Fibroblast of skin of back (primary cell): ENCODE measurements around the gene ABCA7.

Experiments used
- DNase-seq: peaks from one replicate; pipeline ENCODE4 v3.0.0-alpha.2; 2013

The ABCA7 gene

DNA sequence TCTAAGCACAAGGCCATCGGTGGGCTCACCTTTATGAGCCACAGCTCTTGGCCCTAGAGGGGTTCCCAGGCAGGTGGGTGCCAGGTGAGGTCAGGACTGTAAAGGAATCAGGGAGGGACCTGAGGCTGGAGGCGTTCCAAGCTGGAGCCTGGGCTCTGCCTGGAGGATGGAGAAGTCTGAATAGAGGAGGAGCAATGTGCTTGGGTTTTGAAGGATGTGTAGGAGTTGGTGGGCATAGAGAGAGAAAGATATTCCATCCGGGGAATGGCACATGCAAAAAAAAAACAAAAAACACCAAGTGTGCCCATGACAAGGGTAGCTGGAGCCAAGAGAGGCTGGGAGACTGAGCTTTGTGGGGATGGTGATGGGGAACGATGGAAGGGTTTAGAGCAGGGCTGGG, 37.3 kb upstream of the ABCA7 start:
- no peak for DNase-seq

DNA sequence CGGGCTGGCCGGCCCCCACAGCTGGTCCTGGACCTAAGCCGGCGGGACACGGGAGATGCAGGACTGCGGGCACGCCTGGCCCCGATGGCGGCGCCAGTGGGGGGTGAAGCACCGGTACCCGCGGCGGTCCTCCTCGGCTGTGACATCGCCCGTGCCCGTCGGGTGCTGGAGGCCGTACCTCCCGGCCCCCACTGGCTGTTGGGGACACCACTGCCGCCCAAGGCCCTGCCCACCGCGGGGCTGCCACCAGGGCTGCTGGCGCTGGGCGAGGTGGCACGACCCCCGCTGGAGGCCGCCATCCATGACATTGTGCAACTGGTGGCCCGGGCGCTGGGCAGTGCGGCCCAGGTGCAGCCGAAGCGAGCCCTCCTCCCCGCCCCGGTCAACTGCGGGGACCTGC, 36.6 kb upstream of the ABCA7 start:
- no peak for DNase-seq

DNA sequence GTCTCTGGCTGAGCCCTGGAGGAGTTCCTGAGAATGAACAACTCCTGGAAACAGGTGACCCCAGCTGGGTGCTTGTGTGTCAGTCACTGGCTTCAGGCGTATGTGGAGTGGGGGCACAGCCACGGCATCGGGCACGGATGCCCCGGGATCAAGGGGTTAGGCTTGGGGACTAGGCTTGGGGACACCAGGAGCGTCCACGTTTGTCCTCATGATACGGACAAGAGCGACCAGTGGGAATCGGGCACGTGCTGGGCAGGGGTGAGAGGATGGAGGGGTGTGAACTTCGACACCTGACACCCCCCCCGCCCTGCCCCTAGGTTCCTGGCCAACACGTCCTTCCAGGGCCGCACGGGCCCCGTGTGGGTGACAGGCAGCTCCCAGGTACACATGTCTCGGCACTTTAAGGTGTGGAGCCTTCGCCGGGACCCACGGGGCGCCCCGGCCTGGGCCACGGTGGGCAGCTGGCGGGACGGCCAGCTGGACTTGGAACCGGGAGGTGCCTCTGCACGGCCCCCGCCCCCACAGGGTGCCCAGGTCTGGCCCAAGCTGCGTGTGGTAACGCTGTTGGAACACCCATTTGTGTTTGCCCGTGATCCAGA, 35.6 kb upstream of the ABCA7 start:
- no peak for DNase-seq

DNA sequence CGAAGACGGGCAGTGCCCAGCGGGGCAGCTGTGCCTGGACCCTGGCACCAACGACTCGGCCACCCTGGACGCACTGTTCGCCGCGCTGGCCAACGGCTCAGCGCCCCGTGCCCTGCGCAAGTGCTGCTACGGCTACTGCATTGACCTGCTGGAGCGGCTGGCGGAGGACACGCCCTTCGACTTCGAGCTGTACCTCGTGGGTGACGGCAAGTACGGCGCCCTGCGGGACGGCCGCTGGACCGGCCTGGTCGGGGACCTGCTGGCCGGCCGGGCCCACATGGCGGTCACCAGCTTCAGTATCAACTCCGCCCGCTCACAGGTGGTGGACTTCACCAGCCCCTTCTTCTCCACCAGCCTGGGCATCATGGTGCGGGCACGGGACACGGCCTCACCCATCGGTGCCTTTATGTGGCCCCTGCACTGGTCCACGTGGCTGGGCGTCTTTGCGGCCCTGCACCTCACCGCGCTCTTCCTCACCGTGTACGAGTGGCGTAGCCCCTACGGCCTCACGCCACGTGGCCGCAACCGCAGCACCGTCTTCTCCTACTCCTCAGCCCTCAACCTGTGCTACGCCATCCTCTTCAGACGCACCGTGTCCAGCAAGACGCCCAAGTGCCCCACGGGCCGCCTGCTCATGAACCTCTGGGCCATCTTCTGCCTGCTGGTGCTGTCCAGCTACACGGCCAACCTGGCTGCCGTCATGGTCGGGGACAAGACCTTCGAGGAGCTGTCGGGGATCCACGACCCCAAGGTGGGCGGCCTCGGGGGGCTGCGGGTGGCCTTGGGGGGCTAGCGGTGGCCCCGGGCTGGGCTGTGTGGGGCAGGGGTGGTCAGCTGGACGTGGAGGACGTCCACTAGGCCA, 34.9 kb upstream of the ABCA7 start:
- DNase-seq = no peak

DNA sequence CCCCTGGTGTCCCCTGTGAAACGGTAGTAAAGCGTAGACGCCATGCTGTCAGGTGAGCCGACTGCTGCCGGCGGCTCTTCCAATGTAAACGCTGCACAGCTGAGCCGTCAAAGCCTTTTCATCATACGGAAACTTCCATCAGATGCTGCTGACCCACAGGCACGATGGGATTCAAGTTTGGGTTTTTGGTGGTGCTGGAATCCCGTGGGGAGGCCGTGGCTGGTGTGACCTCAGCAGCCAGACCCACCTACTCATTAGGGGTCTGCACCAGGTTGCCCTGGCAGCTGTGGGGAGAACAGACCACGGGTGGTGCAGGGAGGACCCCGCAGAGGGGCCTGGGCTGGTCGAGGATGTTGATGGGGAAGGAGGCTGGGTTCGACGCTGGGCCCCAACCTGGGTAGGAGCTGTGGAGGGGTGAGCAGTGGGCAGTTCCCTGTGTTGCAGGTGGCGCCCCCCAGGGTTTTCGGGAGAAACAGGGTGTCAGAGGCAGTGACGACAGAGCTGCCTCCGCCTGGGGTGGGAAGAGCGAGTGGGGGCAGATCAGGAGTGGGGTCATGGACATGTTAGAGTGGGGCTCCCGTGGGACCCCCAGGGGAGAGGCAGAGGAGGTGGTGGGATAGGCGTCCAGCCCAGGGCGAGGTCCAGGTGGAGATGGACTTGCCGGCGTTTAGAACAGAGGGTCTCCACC, 33.1 kb upstream of the ABCA7 start:
- no peak for DNase-seq

DNA sequence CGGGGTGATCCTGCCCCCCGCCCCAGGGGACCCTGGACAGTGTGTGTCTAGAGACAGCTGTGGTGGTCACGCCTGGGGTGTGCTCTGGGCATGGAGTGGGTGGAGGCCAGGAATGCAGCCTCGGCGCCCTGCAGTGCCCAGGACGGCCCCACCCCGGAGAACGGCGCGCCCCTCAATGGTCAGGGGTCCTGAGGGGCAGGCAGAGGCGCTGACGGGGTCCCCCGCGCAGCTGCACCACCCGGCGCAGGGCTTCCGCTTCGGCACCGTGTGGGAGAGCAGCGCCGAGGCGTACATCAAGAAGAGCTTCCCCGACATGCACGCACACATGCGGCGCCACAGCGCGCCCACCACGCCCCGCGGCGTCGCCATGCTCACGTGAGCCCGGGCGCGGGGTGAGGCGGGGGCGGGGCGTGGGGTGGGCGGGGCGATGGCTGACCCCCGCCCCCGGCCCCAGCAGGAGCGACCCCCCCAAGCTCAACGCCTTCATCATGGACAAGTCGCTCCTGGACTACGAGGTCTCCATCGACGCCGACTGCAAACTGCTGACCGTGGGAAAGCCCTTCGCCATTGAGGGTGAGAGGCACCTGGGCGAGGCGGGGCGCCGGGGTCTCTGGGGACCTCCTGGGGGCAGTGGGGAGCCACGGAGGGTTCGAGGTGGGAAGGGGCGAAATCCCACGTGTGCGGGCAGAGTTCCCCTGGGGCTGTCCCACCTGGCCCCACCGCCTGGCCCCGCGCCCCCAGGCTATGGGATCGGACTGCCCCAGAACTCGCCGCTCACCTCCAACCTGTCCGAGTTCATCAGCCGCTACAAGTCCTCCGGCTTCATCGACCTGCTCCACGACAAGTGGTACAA, 32.3 kb upstream of the ABCA7 start:
- DNase-seq = no peak

DNA sequence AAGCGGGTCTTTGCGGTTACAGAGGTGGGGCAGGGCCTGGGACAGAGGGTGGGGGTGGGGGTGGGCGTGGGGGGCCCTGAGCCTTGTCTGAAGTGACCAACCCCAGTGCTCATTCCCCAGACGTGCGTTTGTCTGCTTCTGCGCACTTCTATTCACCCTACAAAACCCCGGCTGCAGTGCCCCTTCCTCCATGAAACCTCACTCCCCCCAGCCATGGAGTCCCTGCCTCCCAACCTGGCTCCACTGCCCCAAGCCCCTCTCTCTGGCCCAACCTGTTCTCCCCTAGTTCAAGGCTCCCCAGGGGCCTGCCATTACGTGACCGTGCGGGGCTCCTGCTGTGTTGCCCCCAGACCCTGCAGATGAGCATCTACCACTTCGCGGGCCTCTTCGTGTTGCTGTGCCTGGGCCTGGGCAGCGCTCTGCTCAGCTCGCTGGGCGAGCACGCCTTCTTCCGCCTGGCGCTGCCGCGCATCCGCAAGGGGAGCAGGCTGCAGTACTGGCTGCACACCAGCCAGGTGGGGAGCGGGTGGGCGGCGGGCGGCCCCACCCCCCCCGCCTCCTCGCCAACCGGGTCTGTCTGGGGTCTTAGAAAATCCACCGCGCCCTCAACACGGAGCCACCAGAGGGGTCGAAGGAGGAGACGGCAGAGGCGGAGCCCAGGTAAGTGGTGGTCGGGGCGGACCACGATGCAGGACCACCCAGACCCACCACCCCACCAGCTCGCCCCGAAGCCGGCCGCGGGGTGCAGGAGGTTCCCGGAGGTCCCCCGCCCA, 31.5 kb upstream of the ABCA7 start:
- no peak for DNase-seq

DNA sequence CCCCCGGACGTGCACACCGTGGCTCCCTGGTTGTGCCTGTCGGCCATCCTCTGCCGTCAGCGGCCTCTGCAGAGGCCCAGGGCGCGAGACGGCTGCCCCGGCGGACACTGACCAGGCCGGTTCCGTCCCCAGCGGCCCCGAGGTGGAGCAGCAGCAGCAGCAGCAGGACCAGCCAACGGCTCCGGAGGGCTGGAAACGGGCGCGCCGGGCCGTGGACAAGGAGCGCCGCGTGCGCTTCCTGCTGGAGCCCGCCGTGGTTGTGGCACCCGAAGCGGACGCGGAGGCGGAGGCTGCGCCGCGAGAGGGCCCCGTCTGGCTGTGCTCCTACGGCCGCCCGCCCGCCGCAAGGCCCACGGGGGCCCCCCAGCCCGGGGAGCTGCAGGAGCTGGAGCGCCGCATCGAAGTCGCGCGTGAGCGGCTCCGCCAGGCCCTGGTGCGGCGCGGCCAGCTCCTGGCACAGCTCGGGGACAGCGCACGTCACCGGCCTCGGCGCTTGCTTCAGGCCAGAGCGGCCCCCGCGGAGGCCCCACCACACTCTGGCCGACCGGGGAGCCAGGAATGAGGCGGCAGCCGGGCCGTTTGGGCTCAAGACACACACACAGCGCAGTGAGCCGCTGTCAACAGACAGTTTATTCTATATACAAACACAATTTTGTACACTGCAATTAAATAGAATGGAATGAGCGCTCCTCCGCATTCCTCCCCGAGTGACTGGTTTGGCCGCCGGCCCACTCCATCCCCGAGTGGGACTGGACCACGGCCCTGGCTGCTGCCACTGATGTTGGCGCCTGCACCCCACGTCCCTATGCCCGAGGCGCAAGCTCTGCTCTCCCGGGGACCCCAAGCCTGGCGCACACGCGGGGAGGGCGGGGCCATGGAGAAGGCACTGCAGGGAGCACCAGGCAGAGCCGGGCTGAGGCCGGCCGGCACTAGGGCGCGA, 30.6 kb upstream of the ABCA7 start:
- peak; percentile 11 for DNase-seq

DNA sequence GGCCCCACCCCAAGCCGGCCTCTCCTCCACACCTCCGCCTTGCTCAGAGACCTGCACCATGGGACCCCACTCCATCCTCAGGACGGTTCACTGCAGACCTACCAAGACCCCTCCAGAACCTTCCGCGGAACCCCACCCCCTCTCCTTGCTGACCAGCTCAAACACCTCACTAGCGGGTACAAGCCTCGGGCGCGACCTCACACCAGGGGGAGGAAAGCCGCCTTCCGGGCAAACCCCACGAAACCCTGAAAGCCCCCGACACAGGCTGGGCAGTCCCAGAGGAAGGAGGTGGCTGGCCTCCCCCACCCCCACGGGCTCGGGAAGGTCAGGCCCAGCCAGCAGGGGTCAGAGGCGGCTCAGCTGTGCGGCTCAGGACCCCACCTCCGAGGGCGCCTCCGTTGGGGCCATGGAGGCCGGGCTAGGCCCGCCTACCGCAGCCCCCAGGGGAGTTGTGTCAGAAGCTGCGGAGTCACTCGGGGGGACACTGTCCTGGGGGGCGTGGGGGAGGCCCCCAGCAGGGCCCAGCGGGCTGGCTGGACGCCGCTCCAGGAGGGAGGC, 29.8 kb upstream of the ABCA7 start:
- DNase-seq = no peak

DNA sequence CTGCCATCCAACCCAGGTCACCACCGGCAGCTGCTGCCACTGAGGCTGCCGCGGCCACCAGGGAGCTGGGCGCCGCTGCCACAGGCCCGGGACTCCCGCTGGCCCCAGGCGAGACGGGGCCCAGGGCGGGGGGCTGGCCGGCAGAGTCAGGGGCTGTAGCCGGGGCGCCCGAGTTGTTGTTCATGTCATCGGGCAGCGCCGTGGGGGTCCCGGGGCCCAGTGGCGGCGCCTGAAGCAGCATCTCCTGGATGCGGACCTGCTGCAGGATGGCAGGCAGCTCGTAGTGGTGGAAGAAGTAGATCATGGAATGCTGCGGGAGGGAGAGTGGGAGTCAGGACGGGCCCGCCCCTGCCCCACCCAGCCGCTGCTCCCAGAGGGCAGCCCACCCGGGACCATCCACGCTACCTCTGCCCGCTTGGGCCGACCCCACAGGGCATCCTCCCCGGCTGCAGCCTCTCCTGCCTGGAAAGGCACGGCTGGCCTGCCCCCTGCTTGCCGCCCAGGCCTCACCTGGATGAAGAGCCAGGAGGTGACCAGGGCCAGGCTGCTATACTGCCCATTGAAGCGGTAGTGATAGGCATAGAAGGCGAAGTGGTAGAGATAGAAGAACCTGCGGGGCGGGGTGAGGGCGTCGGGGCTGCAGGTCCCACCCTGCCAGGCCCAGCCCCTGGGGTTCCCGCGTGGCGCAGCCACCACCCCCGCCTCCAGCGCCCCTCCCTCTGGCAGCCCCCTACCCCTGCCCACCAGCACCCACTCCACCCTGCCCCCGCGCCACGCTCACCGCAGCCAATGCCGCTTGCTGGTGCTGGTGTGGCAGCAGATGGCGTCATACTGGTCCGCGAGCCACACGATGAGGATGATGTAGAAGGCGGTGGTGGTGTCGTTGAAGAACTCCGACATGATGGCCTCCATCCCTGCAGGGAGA, 29.1 kb upstream of the ABCA7 start:
- DNase-seq = no peak

DNA sequence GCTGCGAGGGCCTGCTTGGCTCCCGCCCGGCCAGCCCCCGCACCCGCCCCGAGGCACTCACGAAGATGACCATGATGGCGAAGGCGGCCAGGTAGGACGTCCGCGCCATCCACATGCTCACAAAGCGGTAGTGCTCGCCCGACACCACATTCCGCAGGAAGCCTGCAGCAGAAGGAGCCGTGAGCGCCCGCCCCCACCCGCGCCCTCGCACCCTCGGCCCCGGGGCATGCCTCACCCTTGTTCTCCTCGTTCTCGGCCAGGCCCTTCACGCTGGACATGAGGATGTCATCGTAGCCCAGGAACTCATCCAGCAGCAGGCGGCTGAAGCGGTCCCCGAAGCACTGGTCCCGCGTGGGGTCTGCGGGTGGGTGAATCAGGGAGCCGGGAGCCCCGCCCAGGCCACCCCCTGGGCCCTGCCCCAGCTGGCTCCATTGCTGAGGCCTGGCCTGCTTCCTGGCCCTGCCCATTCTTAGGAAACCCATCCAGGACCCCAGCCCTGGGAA, 28.0 kb upstream of the ABCA7 start:
- DNase-seq = no peak

DNA sequence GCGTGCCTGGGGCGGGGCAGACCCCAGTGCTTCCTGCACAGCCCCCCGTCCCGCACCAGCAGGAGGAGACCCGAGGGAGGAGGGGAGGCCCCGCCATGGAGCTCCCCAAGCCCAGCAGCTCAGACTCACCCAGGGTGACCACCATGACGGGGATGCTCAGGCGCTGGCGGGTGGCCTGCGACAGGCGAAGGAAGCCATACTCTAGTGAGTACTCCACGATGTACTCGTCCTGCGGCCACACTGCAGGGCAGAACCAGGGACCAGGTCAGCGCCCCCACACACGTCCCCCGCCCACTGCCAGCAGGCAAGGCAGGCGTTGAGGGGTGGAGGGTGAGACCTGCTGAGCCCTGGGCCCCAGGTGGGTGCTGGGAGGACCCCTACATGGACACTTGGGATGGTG, 27.6 kb upstream of the ABCA7 start:
- DNase-seq = no peak

DNA sequence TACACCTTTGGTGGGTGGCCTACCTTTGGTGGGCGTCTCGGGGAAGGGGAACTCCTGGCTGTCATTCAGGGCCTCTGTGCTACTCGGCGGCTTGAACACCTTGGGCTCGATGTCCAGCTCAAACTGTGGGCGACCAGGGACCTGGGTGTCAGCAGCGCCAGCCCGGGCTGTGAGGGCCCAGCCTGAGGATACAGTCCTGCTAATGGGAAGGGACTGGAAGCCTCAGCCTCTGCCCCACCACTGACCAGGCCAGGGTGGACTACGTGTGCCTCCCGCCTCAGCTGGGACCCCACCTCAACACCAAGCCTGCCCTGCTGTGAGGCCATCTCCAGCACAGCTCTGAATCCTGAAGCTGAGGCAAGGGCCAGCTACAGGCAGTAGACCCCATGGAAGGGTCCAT, 26.7 kb upstream of the ABCA7 start:
- no peak for DNase-seq

DNA sequence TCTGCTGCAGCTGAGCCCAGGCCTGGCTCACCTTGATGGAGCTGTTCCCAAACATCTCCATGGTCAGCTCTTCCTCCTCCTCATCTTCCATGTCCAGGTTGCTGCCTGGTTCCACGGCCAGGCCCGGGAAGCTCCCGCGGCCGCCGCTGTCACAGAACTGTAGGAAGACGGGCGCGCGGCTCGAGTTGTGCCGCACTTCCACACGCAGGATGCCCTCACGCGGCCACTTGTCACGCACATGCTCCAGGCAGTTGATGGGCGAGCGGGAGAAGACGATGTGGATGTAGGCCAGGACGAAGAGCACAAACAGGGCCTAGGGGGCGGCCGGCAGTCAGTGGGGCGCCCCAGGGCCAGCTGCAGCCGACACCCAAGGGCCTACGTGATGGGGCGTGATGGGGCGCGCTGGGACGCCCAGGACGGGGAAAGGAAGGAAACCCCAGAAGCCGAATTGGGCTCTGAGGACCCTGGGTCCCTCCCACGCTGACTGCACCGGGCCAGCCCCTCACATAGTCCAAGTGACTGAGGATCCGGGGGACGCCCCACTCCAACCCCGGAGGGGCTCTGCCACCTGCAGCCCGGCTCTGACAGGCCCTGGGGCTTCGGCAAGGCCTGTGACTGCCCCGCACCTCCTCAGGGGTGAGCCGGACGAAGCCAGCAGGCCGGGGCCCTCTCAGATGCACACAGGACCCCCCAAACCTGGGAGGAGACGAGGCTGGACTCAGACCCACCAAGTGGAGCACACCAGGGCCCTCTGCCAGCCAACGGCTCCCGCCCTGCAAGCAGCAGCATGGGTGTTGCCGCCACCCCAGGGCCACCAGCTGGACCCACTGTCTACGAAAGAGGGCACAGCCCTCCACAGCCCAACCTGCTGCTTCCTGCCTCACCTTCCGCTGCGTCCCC, 25.5 kb upstream of the ABCA7 start:
- no peak for DNase-seq

DNA sequence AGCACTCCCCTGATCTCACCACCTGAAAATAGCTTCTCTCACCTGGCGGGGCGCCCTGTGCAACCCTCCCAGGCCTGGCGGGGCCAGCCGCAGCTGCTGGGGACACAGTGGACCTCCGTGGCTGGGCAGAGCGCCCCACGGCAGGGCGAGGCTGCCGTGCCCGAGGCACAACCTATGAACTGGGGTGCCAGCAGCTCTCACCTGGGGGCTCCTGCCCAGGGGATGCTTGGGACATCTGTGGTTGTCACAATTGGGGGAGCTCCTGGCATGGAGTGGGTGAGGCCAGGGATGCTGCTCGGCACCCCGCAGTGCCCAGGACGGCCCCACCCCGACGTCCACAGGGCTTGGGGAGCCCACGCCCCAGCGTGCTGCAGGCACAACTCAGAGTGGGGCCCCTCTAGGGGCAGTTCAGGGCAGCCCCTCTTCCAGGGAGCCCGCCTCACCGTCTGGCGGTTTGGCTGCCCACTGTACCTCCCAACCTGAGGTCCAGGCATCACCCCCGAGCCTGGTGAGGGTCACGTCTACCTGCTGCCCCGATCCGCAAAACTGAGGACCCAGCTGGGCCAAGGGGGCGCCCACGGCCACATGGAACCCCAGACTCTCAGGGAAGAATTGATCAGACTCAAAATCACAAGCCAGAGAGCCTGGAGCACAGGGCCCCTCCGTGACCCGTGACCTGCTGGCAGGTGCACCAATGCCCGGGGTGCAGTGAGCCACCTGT, 24.7 kb upstream of the ABCA7 start:
- no peak for DNase-seq

DNA sequence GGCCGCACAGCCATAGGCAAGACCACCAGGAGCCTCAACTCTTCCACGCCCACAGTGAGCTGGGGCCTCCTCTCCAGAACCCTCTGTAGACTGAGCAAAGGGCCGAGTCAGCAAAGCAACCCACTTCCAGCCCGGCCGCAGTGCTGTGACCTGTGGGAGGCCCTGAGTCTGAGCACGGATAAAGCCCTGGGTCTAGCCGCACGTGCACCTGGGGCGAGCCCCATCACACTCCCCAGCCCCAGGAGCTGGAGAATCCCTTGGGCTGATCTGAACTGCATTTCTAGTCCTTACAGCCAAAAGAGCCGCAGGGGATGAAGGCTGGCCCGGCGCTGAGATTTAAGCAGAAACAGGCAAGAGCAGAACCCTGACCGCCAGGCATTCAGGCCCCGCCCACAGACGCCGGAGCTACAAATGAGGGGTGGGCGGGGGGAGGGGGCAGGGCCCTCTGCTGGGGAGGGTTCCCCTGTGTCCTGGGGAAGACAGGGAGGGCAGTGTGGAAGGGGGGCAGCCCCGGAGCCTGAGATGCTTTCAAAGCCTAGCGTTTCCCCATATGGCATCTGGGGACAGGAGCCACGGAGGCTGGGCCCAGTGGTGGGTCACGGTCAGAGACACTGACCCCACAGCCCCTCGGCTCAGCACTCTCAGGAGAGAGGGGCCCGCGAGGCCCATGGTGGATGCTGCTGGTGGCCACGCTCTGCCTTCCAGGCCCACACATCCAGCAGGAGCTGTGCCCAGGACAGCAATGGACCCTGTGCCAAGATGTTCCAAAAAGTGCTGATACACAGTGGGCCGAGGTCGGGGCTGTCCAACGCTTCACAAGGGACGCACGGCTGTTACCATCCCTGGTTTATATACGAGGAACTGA, 23.9 kb upstream of the ABCA7 start:
- no peak for DNase-seq
